CD14-positive monocyte (primary cell): ENCODE results near the gene SPPL2C. TPM values are rescaled to one million over a fixed set of nuclear protein-coding genes. Genes with fewer than 3 reads are reported as not detected.

Experiments
- DNase-seq, 3 donors: peaks; one replicate each; pipeline ENCODE4 v3.0.0-alpha.2; 2011 to 2022
- H2AFZ ChIP-seq: 2 replicates; pipeline ENCODE4 v1.6.0; 2012; ENCODE audit warnings: mild to moderate bottlenecking, low read depth, low read length, inconsistent platforms; ENCODE audit not compliant: insufficient read depth, poor library complexity, severe bottlenecking
- H3K27ac ChIP-seq, 2 donors: 1 replicate in 1 of 2; 2 replicates in 1 of 2; pipeline ENCODE4 v1.5.1; 2012 to 2013; ENCODE audit warnings: low read length in 2 of 2, control low read depth in 1 of 2, inconsistent platforms in 1 of 2, low read depth in 1 of 2, mild to moderate bottlenecking in 1 of 2
- H3K27me3 ChIP-seq, 2 donors: one replicate each; pipeline versions ENCODE4 v1.6.0 to v1.6.1; 2011 to 2013; ENCODE audit warnings: low read length in 2 of 2; ENCODE audit not compliant: control insufficient read depth in 2 of 2, insufficient read depth in 2 of 2
- H3K36me3 ChIP-seq, 2 donors: replicated peaks in 1 of 2; 1 replicate in 1 of 2; 2 replicates in 1 of 2; pipeline versions ENCODE4 v1.5.1 to v1.6.1; 2012 to 2013; ENCODE audit warnings: low read length in 2 of 2, control low read depth in 1 of 2, inconsistent platforms in 1 of 2, mild to moderate bottlenecking in 1 of 2; ENCODE audit not compliant: insufficient read depth in 2 of 2, control insufficient read depth in 1 of 2
- H3K4me1 ChIP-seq, 2 donors: 1 replicate in 1 of 2; 2 replicates in 1 of 2; pipeline versions ENCODE4 v1.5.1 to v1.6.1; 2012 to 2013; ENCODE audit warnings: low read length in 2 of 2, control low read depth in 1 of 2, inconsistent platforms in 1 of 2, mild to moderate bottlenecking in 1 of 2, moderate library complexity in 1 of 2; ENCODE audit not compliant: insufficient read depth in 2 of 2, control insufficient read depth in 1 of 2
- H3K4me2 ChIP-seq: replicated peaks from 2 replicates; pipeline ENCODE3; 2012; ENCODE audit warnings: low read length, moderate library complexity, mild to moderate bottlenecking; ENCODE audit not compliant: poor library complexity, severe bottlenecking; ENCODE audit errors: extremely low read depth
- H3K4me3 ChIP-seq, 3 experiments: fragments of 200-600 bp in 1 of 3; sonication (generic) in 1 of 3; replicated peaks in 1 of 3; 1 replicate in 2 of 3; 2 replicates in 1 of 3; pipeline ENCODE4 v1.5.1; 2011 to 2013; ENCODE audit warnings: low read length in 3 of 3, mild to moderate bottlenecking in 3 of 3, control low read depth in 2 of 3, low read depth in 2 of 3, inconsistent platforms in 1 of 3, moderate library complexity in 1 of 3
- H3K79me2 ChIP-seq: 2 replicates; pipeline ENCODE4 v1.6.0; 2012; ENCODE audit warnings: mild to moderate bottlenecking, control low read depth, inconsistent platforms, low read length, moderate library complexity; ENCODE audit not compliant: insufficient read depth
- H3K9ac ChIP-seq: 2 replicates; pipeline ENCODE4 v1.6.0; 2017; ENCODE audit warnings: low read length, mild to moderate bottlenecking; ENCODE audit not compliant: insufficient read depth, poor library complexity, severe bottlenecking
- H3K9me3 ChIP-seq, 2 donors: replicated peaks in 1 of 2; 1 replicate in 1 of 2; 2 replicates in 1 of 2; pipeline versions ENCODE4 v1.5.1 to v1.6.1; 2012 to 2013; ENCODE audit warnings: low read length in 2 of 2, control low read depth in 1 of 2; ENCODE audit not compliant: control insufficient read depth in 1 of 2, insufficient read depth in 1 of 2
- H4K20me1 ChIP-seq: 2 replicates; pipeline ENCODE4 v1.6.0; 2012; ENCODE audit warnings: mild to moderate bottlenecking, low read length, control low read depth, moderate library complexity; ENCODE audit not compliant: insufficient read depth
- H3K27ac Mint-ChIP-seq, 7 donors: one replicate each; pipeline ENCODE4 v1.8.0; 2020; ENCODE audit warnings: mild to moderate bottlenecking in 7 of 7, mixed read lengths in 7 of 7, moderate library complexity in 6 of 7, inconsistent platforms in 2 of 7
- H3K27me3 Mint-ChIP-seq, 3 donors: one replicate each; pipeline ENCODE4 v1.8.0; 2021 to 2022; ENCODE audit warnings: low read depth in 3 of 3, mild to moderate bottlenecking in 3 of 3, mixed read lengths in 3 of 3, moderate library complexity in 3 of 3, inconsistent platforms in 1 of 3
- H3K36me3 Mint-ChIP-seq, 2 donors: one replicate each; pipeline ENCODE4 v1.8.0; 2020; ENCODE audit warnings: mixed read lengths in 2 of 2, inconsistent platforms in 1 of 2, mild to moderate bottlenecking in 1 of 2
- H3K4me1 Mint-ChIP-seq: one replicate; pipeline ENCODE4 v1.8.0; 2020; ENCODE audit warnings: mild to moderate bottlenecking, mixed read lengths
- H3K4me3 Mint-ChIP-seq, 2 donors: one replicate each; pipeline ENCODE4 v1.8.0; 2020; ENCODE audit warnings: mild to moderate bottlenecking in 2 of 2, mixed read lengths in 2 of 2, moderate library complexity in 1 of 2
- H3K9me3 Mint-ChIP-seq, 7 donors: one replicate each; pipeline ENCODE4 v1.8.0; 2020 to 2022; ENCODE audit warnings: mixed read lengths in 7 of 7, mild to moderate bottlenecking in 6 of 7, moderate library complexity in 6 of 7, inconsistent platforms in 2 of 7
- CTCF ChIP-seq: fragments of 200-600 bp; IDR thresholded peaks from one replicate; pipeline ENCODE4 v1.8.0; 2022; ENCODE audit warnings: antibody characterized with exemption, mild to moderate bottlenecking
- WGBS: methylation state at CpG from one replicate; pipeline ENCODE4 v1.1.5; 2013; ENCODE audit warnings: missing lambda C conversion rate; ENCODE audit not compliant: insufficient coverage; 5-methylcytosine and 5-hydroxymethylcytosine counted together
- intact Hi-C, 2 donors: fragments of 100-400 bp; cut with micrococcal nuclease; formaldehyde crosslinking; loops; one replicate each; pipeline versions ENCODE4 v1.15.0 to v1.15.1; 2023
- polyA plus RNA-seq, 3 donors: library from polyadenylated mRNA; depleted of rRNA in 1 of 3; unstranded in 2 of 3; stranded (reverse) in 1 of 3; fragments of 300-500 nt in 2 of 3; fragments of >200 nt in 1 of 3; fragmentation: Illumina TruSeq in 2 of 3; gene quantifications; 1 replicate in 2 of 3; 2 replicates in 1 of 3; pipeline ENCODE4 v1.2.3, GENCODE V29; 2012 to 2021

SPPL2C gene
- polyA plus RNA-seq, 3 donors = not detected

- Mint-ChIP-seq H3K4me1 (no peaks in the 10 kb centered on the region), H3K9me3 (peaks cover 0 to 2% (median 0%) of the 10 kb centered on the region in 7 donors), H3K4me3 (no peak overlapping the region), H3K36me3 (no peaks in the 10 kb centered on the region), H3K27me3 (peaks cover 4 to 17% (median 16%) of the 10 kb centered on the region in 3 donors), H3K27ac (no peak overlapping the region)
- no peak for TF ChIP-seq CTCF
- no peak overlapping the region for H3K4me3 ChIP-seq
- no peaks in the 10 kb centered on the region for H3K79me2 ChIP-seq
- no peaks in the 10 kb centered on the region for H3K4me1 ChIP-seq
- H3K4me2 ChIP-seq = no peak overlapping the region
- H3K27me3 ChIP-seq = peaks cover 0 to 3% of the 10 kb centered on the region in 2 donors
- no peak overlapping the region for H2AFZ ChIP-seq
- no peak overlapping the region for H3K27ac ChIP-seq
- H3K9ac ChIP-seq = no peak overlapping the region
- intact Hi-C loops = no loop called here
- 95% methylated on average over 8 of the region's 13 CpGs for WGBS
- DNase-seq = no peak
- no peaks in the 10 kb centered on the region for H4K20me1 ChIP-seq
- H3K9me3 ChIP-seq = no peaks in the 10 kb centered on the region
- H3K36me3 ChIP-seq = no peaks in the 10 kb centered on the region
Observed at GRCh38 chr17:45824901-45825492, 19.7 kb upstream of the SPPL2C start.

- peaks cover 0 to 3% of the 10 kb centered on the region in 2 donors for H3K27me3 ChIP-seq
- Mint-ChIP-seq H3K4me1 (no peaks in the 10 kb centered on the region), H3K27ac (no peak overlapping the region), H3K36me3 (no peaks in the 10 kb centered on the region), H3K9me3 (peaks cover 0 to 2% (median 0%) of the 10 kb centered on the region in 7 donors), H3K27me3 (peaks cover 4 to 17% (median 14%) of the 10 kb centered on the region in 3 donors), H3K4me3 (no peak overlapping the region)
- no peaks in the 10 kb centered on the region for H3K4me1 ChIP-seq
- H3K36me3 ChIP-seq = no peaks in the 10 kb centered on the region
- no peaks in the 10 kb centered on the region for H4K20me1 ChIP-seq
- no peak overlapping the region for H2AFZ ChIP-seq
- H3K27ac ChIP-seq = no peak overlapping the region
- TF ChIP-seq CTCF = no peak
- H3K79me2 ChIP-seq = no peaks in the 10 kb centered on the region
- H3K9ac ChIP-seq = no peak overlapping the region
- no peak for DNase-seq
- H3K9me3 ChIP-seq = no peaks in the 10 kb centered on the region
- 97% methylated on average over 13 of the region's 14 CpGs for WGBS
- intact Hi-C loops = no loop called here
- H3K4me2 ChIP-seq = no peak overlapping the region
- no peak overlapping the region for H3K4me3 ChIP-seq
Observed at GRCh38 chr17:45825792-45826191, 18.9 kb upstream of the SPPL2C start.
